ENCODE data around the gene CEP41.

GRCh38 chr7:130420943-130421578 lies 19.8 kb downstream of the CEP41 start:
- no peak for TF ChIP-seq CTCF (IDR thresholded peaks at IDR 0.05)
- no peak for TF ChIP-seq EZH2 (IDR thresholded peaks at IDR 0.05)
- TF ChIP-seq EZH2phosphoT487 (IDR thresholded peaks at IDR 0.05): no peak
